GM21737 (cell line): ENCODE data around the gene STEEP1.
A peak's percentile ranks its signal among the peaks of the same experiment; 100 is the strongest.

Experiments
- ATAC-seq: cut with Tn5 transposase; IDR thresholded peaks from one replicate; pipeline ENCODE4 v1.9.1; 2021; ENCODE audit warnings: mild to moderate bottlenecking, moderate library complexity; ENCODE audit not compliant: unreplicated experiment

Gene STEEP1

DNA sequence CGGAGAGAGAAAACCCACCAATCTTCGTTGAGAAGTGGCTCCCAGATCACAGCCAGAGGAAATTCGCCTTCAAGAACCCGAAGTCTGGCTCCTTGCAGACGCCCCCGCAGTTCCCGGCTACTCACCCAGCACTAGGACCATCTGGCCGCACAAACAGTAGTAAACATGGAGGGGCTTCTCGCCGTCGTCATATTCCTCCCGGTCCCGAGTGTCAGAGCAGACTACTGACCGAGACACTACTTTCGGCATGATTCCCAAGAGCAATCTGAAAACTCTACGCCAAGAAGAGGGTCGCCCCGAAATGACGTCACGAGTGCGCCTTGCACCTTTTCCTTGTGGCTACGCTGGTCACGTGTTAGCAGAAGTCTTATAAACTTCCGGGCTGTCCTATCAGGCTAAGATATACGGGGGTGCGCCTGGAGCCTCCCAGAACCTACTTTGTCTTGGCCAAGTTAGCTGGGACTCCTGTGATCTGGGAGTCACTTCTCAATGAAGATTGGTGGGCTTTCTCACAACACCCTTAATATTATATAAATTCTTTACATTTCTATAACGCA lies at the start of gene STEEP1:
TSS of gene STEEP1 (minus strand) at position 303 of the 557 bp plus-strand sequence. CDS start at position 249, 54 bp downstream.
- ATAC-seq, result peak; percentile 86

DNA sequence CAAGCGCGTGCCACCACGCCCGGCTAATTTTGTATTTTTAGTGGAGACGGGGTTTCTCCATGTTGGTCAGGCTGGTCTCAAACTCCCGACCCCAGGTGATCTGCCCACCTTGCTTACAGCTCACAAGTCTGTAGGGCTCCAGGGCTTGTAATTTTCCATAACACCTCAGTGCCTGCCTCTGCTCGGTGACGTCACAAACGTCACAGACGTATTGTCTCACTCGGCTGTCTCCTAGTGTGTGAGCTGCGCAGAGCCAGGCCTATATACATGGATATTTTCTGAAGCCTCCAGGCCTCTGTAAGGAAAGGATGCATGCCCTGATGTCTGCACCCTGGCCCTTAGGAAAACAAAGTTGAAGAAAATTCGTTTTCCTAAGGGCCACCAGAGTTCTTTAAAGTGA lies 49.6 kb upstream of the STEEP1 start:
- no peak for ATAC-seq

DNA sequence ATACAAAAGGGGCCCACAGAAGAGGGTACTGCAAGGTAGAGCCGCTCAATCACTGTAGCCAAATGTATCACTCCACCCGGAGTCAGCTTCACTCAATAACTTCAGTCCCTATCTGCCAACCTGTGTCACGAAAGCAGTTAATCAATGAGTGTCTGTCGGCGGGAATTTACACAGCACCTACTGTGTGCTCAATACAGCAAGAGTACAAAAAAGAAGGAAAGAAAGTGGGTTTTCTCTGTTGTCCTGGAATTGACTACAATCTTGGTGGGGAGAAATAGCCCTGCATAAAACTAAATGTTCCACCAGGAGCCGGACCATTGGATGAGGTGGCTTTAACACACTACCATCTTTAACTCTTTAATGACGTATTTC lies 41.8 kb upstream of the STEEP1 start:
- no peak for ATAC-seq

DNA sequence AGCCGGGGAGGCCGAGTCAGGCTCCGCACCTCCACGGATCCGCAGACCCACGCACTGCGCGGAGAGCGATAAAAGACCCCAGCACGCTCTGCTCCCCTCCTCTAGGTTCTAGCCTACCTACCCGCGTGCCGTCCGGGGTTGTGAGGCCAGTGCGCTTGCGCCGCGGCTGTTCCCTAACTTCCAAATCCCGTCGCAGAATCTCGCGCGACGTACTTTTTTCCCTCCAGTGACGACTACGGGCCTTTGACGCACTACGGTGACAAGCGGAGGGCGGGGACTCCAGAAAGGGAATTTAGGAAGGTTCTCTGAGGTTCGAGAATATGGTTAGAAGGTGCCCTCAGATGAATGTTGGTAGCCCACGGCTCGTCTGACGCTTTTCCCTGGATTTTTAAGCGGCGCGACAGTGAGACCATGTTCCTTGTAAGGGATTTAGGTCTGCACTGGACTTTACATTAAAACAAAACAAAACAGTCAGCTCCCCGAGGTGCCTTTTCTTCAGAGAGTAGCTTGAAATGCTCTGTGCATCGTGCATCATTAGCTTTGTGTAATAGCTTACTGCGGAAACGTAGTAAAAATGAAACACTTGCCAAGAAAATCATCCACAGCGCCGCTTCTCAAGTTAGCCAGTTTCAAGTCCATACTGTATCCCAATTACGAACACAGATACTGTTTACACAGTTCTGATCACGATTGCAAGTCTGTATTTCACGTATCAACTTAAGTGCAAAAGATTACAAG lies 41.2 kb upstream of the STEEP1 start, which contains the start of gene NKRF:
TSS of gene NKRF (minus strand) at position 145 of the 738 bp plus-strand sequence.
- peak; percentile 81 for ATAC-seq

DNA sequence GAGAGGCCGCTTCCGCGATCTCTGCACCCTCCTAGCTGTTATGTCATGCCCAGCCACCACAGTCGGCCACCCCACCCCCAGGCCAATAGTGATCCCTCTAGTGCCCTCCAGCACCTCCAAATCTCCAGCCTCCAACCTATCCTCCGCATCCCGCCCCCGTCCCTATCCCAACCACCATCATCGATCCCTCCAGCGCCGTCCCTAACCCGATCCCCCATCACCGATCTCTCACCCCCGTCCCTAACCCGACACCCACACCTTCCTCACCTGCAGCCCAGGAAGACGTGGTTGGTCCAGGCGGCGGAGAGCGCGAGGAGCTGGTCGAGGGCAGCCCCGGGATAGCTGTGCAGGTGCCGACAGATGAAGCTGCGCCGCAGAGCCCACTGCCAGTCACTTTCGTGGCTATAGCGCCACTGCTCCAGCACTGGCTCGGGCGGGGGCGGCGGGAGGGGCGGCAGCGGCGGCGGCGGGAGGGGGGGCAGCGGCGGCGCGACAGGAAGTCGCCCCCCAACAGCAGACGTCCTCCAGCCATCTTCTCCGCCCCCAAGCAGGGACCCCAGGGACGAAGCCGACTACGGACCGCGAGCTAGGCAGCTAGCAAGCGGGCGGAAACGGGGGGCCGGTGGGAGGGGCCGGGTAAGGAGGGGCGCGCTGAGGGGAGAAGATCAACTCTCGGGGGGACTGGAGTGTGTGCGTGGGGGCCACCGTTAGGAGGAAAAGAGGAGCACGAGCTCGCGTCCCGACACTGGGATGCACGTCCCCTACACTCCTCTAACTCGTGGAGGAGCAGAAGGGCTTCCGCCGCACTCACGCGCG lies 40.5 kb upstream of the STEEP1 start:
- ATAC-seq, result peak; percentile 38

DNA sequence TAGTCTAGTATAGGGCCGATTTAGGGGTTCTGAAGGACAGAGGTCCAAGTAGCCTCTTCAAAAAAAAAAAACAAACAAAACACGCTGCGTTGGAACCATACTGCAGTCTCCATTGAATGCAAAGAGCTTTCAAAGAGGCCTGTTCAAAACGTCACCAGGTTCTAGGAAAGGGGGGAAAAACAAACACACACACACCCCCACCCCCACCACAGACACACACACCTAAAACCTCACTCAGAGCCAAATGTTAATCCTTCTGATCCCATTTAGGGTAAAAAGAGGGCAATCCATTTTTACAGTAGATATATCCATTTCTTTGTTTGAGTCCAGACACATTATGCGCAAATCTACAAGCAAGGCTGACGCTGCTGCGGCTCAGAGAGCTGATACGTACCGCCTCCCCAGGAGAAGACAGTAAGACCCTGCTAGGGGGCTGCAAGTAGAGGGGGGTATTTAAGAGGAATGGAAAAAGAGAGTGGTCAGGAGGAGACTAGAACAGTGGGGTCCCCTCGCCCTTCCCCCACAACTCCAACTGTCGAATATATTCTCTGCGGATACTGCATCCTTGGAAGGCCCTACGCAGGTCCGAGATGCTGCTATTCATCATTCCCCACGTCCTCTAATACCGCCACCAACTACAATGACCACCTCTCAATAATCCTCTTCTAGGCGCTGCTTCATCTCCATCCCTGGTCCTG lies 39.7 kb upstream of the STEEP1 start:
- no peak for ATAC-seq

DNA sequence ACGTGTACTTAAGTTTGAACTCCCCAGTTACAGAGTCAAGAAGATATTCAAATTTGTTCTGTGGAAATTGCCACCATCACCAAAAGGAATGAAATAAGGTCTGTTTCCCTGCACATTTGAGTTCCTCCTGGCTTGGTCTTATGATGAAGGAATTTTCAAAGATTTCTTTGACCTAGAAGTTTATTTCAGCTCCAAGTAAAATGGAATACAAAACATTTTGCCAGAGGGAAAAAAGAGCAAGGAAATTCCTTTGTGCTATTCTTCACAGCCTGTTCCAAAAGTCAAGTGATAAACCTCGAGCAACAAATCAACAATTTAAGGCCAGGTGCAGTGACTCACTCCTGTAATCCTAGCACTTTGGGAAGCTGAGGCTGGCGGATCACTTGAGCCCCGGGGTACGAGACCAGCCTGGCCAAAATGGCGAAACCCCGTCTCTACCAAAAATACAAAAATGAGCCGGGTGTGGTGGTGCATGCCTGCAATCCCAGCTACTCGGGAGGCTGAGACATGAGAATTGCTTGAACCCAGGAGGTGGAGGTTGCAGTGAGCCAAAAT lies 37.6 kb upstream of the STEEP1 start:
- ATAC-seq, result no peak

DNA sequence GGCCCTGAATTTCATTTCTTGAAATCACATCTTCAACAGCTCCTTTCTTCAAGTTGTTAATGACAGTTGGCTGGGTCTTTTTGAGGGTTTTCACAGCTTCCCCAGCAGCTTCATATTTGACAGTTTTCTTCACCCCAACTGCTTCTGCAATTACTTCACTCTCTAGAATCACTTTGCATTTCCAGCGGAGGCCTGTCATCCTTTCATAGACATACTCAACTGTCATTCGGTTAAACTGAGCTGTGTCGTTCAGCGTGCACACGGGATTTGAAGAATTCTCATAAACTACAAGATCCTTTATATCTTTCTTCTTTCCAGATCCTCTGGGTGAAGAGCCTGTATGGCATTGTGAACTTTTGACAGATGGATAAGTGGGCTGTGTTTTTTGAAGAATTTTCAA lies 24.6 kb upstream of the STEEP1 start:
- no peak for ATAC-seq

DNA sequence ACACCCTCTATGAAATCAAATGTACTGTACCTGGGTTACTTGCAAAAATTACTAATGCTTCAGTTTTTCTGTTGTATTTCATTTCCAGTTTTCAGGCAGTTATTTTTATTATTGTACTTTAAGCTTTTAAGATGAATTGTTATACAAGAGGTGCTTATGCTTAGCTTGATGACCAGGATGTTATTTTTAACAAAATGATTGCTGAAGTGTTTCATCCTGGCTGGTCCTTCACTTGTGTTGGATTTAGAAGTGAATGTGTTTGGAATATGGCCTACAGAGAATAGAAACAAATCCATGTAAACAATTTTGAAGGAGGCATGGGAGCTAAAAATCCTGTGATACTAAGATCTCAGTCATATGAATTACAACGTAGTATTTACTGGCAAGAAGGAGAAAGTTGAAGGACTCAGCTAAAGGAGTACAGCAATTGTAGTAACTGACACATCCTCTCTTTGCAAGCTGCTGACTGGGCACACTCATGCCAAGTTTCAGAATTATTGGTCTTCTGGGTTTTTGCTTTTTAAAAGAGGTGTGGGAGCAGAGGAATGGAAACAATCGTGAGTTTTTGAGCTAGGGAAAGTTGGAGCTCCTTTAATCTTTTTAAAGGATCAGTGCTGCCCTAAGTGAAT lies 18.3 kb upstream of the STEEP1 start:
- no peak for ATAC-seq

DNA sequence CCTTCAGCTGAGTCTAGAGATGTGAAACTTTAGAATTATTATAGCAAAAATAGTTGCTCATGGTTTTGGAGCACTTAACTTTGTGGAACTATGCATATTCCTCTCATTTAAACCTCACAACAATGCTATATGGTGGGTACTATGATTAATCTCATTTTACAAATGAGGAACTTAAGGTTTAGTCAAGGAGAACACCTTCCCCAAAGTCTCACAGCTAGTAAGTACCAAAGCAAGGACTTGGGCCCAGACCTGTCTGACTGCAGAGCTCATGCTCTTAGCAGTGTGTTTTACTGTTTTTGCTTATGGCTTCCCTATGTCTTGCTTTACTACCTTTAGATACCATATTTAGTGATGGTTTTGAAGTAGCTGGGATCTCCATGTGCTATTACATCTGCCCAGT lies 14.2 kb upstream of the STEEP1 start:
- ATAC-seq, result no peak

DNA sequence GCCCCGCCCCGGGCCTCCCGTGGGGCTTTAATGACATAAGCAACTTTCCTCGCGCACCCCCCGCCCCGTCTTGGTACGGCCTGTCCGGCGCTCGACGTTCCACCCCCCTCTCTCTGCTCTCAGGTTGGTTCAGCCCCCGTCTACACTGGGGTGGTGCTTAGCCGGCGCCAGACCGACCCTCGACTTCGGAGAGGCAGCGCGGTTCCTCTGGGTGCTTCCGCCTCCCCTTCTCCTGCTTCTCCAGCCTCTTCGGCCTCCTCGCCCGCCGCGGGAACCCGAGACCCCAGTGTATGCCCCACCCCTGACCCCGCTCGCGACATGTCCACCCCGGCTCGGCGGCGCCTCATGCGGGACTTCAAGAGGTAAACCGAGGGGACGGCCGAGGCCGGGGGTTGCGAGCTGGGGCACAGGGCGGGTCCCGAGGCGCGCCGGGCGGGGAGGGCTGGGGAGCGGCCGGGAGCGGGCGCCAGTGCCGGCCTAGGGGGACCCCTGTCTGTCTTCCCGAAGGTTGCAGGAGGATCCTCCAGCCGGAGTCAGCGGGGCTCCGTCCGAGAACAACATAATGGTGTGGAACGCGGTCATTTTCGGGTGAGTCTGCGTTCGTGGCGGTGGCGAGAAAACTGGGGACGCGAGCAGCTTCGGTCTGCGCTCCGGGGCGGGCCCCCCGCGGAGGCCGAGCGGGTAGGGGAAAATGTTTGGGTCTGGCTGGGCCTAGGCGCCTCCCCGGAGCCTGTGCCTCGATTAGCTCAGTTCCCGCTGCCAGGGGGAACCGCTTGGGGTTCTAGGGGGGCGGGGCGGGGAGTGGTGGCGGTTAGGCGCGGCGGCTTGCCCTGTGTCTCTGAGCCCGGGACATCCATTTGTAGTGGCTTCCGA lies 9.4 kb upstream of the STEEP1 start, which contains the start of gene UBE2A:
TSS of gene UBE2A (plus strand) at position 170 of the 873 bp plus-strand sequence. CDS start at position 319, 149 bp downstream.
- peak; percentile 73 for ATAC-seq

DNA sequence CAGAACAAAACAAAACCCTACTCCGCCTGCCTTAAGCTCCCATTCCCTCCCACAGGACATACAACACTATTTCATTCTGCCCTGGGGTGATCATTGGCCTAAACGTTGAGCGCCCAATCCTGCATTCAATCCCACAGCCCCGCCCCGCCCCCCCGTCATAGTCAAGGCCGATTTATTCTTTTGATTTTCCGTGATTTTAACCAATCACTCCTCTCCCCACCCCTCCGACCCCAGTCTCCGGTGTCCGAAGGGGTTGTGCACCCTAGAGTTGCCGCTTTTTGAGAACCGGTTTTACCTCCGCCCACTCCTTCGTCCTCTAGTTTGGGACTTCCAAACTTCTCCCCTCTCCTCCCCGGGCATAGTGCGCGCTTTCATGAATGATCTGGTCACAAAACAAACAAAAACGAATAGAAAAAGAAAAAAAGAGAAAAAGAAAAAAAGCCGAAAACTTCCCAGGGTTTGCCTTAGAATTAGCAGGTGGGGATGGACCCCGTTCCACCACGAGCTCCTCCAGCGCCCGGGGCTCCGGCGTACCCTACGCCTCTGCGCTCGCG lies 8.7 kb upstream of the STEEP1 start:
- ATAC-seq, result peak; percentile 24

DNA sequence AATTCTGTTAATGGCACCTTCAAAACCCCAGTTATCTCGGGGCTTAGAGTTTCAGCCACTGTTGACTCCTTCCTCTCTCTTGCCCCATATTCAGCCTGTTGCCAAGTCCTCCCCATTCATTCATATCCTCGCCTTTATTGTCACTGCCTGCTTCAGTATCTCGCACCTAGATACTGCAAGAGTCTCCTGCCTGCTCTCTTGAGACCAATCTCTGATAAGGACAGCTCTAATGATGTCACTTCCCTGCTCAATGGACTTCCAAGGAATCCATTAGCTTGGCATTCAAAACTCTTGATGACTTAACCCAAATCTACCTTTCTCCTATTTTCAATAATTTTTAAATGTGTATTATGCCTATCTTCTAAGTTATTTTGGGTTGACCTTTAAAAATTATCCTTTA lies 8.0 kb upstream of the STEEP1 start:
- no peak for ATAC-seq

DNA sequence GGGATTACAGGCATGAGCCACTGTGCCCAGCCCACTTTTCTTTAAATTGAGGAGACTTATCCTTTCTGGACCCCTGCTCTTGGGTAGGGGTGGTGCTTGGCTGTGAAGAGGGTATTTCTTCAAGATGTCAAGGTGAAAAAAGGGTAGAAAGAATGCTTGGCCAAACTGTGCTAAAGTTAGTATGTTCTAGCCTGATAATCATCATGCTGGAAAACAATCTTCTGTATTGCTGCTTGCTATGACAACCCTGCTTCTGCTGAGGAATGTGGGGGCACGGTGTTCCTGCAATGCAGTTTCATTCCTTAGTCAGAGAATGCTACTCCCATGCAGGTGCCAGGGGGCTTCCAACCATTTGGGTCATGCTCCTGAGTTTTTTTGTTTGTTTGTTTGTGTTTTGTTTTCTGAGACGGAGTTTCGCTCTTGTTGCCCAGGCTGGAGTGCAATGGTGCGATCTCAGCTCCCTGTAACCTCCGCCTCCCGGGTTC lies 5.2 kb upstream of the STEEP1 start:
- no peak for ATAC-seq

DNA sequence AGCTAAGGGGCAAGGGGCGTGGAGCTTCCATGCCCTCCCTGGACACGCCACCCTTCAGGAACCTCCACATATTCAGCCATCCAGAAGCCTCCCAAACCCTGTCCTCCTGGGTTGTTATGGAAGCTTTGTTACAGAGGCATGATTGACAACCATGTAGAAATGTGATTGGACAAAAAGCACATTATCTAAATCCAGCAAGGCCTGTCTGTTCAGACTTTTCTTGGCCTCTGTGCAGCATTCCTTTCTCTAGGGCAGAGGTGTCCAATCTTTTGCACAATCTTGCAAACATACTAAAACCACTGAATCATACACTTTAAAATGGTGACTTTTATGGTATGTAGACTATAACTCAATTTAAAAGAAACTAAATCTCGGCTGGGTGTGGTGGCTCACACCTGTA lies 12.7 kb downstream of the STEEP1 start:
- ATAC-seq, result no peak

DNA sequence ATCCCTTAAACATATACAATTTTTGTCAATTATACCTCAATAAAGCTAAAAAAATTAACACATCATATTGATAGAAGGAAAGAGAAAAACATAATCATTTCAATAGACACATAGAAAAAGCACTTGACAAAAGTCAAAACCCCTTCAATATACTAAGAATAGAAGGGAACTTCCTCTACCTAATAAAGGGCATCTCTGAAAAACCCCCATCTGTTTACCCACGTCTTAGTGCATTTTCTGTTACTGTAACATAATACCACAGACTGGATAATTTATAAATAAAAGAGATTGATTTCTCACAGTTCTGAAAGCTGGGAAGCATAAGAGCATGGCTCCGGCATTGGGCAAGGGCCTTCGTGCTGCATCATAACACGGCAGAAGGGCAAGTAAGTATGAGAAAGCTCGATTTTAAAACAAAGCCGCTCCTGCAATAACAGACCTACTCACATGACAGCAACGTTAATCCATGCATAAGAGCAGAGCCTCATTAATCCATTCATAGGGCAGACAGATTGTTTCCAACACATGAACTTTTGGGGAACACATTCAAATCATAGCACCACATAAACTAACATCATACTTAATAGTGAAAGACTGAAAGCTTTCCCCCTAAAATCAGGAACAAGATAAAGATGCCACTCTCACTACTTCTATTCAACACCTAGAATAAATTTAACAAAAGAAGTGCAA lies 15.7 kb downstream of the STEEP1 start:
- no peak for ATAC-seq

DNA sequence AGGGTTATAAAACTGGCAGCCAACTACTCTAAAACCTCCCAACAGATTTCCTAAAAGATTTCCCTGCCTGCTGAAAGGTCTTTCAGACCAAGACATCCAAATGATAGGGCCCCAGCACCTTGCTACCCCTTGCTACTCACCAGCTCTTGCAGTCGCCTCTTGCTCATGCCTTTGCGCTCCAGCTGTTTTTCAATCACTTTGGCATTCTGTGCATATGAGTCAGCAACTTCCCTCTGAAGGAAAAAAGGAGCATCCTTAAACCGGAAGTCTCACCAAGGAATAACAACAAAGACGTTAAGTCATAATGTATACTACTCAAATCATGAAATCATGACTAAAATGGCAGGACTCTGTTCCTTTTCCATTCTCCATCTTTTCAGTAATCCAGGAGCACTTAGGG lies 24.0 kb downstream of the STEEP1 start:
- ATAC-seq, result no peak

DNA sequence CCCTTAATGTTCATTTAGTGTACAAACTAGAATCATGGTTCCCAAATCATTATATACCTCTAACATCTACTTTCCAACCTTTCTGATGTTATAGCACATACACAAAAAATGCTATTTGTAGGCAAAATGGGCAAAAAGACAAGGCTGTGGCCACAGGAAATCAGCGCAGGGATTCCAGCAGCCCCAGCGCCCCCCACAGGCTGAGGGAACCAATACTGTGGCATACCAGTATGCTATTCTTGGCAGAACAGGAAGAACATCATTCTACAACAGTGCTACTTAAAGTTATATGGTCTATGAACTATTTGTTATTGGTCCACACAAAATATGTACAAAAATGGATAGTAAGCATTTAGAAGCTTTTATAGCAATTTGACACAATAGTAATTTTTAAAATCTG lies 25.3 kb downstream of the STEEP1 start:
- ATAC-seq, result no peak
